TTC549 (cell line): ENCODE measurements around the gene DLL3.

ENCODE experiments used
- FAIRE-seq: peaks from 2 replicates; lab custom pipeline; 2012; peaks lifted over from hg19 to GRCh38; lab: Jason Lieb, UNC

DLL3 gene

DNA sequence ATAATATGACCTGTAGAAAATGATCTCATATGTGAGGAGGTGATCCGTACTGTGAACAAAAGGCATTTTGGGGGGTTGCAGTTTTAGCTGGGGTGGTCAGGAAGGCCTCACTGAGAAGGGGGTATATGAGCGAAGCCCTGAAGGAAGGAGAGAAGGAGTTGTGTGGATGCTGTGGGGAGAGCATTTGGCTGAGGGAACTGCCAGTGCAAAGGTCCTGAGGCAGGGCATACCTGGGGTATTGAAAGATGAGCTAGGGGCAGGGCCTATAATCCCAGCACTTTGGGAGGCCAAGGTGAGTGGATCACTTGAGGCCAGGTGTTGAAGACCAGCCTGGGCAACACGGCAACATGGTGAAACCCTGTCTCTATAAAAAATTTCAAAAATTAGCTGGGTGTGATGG lies 18.7 kb downstream of the DLL3 start:
- no peak for FAIRE-seq

DNA sequence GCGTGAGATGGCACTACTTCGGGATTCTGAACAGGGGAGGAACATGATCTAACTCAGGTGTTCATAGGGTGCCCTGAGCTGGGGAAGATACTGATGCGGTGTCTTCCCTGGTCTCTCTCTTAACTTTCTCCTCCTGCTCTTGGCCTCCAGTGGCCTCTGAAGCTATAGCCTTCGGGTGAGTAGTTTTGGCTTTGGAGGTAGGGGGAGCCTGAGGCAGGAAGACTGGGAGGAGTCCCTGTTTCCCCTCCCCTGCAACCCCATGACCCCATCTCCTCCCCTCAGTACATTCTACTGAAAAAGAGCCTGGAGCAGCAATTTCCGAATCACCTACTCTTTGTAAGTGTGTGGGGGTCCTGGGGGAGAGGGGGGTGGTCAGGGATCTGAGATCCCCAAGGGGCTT lies 19.7 kb downstream of the DLL3 start:
- FAIRE-seq = no peak

DNA sequence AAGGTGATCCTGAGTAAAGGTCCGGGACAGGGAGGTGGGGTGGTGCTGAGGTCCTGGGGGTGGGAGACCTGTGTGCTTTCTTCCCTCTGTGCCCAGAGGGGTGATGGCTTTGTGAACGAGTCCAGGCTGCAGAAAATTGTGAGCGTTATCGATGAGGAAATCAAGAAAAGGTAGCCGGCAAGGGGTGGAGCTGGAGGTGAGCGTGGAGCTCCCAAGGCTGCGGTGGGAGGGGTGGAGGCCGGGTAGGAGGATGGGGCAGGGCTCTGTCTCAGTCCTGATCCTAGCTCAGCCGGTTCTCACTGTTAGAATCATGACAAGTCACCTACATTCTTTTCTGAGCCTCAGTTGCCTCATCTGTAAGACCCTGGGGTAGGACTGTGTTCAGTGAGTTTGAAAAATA lies 20.2 kb downstream of the DLL3 start:
- no peak for FAIRE-seq

DNA sequence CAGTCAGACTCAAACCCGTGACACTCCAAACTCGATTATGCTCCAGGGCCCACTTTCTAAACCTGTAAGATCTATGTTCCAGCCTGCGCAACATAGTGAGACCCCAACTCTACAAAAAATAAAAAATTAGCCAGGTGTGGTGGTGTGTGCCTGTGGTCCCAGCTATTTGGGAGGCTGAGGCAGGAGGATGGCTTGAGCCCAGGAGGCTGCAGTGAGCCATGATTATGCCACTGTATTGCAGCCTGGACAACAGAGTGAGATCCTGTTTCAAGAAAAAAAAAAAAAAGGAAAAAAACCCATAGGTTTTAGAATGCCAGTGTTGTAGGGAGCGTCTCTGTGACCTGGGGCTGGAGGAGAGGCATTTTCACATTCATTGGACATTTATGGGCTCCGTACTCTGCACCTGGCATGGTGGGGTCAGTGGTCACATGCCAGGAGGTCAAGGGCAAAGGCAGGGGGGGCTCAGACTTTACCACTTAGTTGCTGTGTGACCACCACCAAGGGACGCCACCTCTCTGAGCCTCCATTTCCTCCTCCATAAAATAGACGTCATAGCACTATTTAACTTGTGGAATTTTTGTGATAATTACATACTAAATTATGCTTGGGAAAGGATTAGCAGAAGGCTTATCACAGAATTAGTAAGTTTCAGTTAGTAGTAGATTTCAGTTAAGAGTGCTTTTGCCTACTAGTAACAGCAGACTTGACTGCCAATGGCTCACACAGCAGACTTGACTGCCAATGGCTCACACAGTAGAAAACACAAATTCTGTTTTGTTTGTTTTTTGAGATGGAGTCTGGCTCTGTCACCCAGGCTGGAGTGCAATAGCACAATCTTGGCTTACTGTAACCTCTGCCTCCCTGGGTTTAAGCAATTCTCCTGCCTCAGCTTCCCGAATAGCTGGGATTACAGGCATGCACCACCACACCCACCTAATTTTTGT lies 22.1 kb downstream of the DLL3 start:
- FAIRE-seq = no peak

DNA sequence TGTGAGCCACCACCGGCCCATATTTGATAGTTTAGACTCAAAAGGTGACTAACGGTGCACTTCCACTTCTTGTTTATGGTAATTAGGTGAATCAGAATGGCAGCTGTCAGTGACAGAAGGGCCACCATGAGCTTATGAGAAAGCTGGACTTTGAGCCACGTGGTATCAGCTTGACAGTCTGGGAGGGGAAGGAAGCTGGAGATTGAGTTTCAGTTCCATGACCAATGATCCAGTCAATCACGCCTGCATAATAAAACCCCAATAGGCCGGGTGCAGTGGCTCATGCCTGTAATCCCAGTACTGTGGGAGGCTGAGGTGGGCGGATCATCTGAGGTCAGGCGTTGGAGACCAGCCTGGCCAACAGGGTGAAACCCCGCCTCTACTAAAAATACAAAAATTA lies 25.7 kb downstream of the DLL3 start:
- no peak for FAIRE-seq

DNA sequence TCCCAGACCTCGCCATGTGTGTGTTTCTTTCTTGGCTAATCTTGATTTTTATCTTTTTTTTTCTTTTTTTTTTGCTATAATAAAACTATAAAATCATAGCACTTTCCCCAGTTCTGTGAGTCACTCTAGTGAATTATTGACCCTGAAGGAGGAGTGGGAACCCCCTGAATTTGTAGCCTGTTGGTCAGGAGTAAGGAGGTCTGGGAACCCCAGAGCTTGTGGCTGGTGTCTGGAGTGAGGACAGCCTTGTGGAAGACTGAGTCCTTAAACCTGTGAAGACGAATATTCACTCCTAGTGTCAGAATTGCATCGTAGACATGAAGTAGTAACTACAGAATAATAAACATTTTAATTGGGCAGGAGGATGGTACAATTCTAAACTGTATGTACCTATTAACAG lies 26.5 kb downstream of the DLL3 start:
- FAIRE-seq = no peak

DNA sequence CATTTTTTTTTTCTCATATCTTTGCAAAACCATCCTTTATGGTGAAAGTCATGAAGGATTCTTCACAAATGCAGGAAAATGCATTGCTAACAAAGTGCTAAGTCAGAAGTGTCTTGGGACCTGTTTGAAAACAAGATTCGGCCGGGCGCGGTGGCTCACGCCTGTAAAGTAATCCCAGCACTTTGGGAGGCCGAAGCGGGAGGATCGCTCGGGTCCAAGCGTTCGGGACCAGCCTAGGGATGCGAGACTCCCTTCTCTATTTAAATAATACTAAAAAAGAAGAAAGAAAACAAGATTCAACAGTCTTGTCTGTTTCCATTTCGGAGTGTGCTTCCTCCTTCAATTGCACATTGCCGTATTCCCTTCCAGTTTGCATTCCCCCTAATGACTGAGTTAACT lies 33.1 kb downstream of the DLL3 start:
- no peak for FAIRE-seq

DNA sequence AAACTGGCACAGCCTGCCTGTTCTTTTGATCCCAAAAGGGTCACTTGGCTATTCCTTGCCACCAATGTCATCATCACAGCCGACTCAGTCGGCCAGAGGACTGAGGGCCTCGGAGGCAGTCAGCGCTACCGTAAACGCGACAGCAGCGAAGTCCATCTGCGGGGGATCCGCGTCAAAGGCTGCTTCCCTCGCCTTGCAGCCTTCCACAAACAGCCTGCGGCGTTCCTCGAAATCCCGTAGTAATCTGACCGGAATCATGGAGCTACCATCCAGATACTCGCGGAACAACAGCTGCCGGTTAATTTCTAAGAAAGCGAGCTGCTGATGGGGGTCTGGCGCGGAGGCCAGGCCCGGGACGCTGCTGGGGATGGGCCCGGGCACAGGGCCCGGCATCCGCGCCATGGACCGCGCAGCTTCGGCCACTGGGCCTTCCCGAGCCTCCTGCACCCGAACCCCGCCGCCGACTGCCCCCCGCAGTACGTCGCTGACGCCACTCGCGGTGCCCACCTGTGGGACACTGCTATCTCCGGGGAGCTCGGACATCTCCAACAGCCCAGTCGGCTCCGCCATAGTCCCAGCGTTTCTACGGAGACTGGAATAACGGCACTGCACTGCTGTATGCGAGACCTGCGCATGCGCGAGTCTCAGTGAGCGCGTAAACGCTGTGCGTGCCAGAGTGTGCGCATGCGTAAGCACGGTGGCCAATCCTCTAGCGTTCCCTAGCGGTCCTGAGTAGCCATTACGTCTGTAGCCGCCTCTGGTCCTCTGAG lies 33.7 kb downstream of the DLL3 start, which contains the start of gene EID2B:
Gene EID2B, minus strand, starts transcription at position 620 of the 770 bp plus-strand sequence. Its CDS starts 50 bp downstream, at position 570.
- FAIRE-seq = no peak

DNA sequence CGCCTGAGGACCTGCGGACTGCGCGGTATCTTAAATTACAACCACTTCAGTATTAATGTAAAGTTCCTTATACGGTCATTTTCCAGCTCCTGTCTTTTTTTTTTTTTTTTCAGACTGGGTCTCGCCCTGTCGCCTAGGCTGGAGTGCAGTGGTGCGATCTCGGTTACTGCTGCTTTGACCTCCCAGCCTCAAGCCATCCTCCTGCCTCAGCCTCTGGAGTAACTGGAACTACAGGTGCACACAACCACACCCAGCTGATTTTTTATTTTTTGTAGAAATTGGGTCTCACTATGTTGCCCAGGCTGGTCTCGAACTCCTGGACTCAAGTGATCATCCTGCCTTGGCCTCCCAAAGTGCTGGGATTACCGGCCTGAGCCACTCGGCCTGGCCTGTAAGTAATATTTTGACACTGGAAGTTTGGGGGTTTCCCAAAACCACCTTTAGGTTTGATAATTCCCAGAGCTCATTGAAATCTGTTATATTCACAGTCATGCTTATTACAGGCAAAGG lies 34.3 kb downstream of the DLL3 start:
- FAIRE-seq = no peak

DNA sequence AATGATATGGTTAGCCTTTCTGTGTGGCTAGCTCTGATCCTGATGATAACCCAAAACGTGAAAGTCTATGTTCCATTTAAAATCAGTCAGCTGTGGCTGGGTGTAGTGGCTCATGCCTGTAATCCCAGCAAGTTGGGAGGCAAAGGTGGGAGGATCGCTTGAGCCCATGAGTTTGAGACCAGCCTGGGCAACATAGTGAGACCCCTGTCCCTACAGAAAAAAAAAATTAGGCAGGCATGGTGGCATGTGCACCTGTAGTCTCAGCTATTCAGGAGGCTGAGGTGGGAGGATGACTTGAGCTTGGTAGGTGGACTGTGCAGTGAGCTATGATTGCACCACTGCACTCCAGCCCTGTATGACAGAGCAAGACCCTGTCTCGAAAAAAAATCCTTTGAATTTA lies 35.0 kb downstream of the DLL3 start:
- FAIRE-seq = no peak

DNA sequence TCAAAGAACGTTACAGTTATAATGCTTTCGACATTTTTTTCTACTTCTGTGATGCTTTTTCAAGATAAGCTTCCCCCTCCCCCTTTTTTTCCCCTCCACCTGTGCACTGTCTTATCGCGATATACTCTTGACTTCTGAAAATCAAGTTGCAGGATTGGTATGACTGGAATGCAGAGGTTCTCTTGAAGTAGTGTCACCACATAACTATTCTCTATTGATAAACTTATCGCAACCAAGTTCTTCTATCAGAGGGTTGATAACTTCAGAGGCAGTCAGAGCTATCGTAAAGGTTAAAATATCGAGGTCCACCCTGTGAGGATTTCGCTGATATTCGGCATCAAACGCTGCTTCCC lies 40.4 kb downstream of the DLL3 start:
- FAIRE-seq = no peak

DNA sequence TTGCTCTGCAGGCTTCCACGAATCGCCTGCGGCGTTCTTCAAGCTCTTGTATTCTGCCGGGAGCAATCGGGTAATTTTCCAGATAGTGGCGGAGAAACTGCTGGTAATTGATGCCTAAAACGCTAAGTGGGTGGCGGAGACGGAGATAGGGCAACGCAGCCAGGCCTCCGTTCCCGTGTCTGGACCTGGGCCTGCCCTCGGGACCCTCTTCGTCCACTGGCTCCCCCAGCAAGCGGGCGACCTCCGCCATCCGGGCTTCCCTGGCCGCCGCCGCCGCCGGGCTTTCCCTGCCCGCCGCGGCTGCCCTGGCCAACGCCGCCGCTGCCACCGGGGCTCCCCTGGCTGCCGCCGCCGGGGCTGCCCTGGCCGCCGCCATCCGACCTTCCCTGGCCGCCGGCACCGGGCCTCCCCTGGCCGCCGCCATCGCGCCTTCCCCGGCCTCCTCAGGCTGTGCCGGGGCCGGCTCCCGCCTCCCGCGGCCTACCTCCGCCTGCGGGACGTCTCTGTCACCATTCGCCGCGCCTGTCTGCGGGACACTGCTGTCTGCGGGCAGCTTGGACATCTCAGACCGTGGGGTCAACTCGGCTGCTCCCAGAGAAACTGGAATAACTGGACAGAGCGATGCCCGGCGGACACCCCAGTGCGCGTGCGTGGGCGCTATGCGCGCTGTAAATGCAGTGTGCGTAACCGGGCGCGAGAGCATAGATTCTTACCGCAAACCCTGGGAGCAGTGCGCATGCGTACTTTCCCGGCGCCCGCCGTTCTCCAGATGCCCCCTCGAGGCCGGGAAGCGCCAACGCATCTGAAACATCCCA lies 41.0 kb downstream of the DLL3 start, which contains the start of gene EID2:
Gene EID2, minus strand, starts transcription at position 644 of the 815 bp plus-strand sequence. Its CDS starts 82 bp downstream, at position 562.
- peak; percentile 85 for FAIRE-seq

DNA sequence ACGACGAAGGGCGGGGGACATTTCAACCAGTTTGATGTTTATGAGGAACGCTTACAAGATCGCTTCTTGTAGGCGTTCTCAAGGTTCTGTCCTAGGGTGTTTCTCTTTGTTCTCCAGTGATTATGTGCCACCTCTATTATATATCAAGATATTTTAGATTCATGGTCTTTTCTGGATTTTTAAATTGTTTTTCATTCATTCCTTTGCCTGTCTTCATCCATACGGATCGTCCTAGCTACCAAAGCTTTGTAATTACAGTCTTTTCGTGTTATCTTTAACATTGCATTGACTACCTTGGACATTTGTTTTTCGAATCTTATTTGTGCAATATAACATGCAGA lies 41.6 kb downstream of the DLL3 start:
- FAIRE-seq = no peak

DNA sequence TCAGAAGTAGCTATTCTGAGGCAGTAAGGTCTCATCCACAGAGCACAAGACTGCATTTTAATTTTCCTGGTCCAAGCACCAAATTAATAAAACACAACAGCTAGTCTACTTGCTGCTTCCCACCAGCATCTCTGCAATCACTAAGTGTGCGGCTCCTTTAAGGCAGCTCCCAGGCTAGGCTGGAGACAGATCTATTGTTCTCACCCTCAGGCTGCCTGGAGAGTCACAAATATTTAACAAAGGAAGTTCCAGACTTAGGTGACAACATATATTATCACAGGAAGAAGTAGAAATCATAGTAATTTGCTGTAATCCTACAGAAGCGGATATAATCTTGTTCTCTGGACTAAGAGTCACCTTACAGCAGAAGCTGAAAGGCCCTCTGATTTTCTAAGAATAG lies 43.5 kb downstream of the DLL3 start:
- no peak for FAIRE-seq

DNA sequence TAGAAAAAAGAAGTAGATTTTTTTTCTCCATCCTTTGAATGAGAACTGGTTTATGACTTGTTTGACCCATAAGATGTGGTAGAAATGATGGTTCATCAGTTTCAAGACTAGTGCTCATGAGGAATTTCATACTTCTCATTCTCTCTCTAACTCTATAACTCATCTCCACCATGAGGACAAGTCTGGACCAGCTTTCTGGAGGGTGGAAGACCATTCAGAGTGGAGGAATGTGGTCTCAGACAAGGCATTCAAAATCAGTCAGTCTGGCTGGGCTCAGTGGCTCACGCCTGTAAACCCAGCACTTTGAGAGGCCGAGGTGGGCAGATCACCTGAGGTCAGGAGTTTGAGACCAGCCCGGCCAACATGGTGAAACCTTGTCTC lies 44.7 kb downstream of the DLL3 start:
- FAIRE-seq = no peak

DNA sequence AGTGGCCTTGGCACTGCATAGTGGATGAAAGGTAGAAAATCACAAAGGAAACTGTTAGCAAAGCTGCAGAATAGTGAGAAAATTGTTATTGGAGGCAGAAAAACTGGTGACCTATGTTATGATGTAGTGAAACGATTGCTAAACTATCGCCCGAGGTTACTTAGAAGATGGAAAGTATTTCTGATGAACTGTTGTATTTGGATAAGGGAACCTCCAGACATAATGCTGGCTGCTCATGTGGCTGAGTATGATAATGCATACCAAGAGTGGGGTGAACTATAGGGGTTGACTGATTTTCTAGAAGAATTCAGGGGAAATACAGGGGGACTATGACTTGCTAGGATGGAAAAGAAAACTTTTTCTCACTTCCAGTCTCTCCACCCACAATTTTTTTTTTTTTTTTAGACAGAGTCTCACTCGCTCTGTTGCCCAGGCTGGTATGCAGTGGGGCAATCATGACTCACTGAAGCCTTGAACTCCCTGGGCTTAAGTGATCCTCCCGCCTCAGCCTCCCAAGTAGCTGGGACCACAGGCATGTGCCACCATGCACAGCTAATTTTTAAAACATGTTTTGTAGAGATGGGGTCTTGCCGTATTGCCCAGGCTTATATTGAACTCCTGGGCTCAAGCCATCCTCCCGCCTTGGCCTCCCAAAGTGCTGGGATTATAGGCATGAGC lies 45.6 kb downstream of the DLL3 start:
- FAIRE-seq = no peak

DNA sequence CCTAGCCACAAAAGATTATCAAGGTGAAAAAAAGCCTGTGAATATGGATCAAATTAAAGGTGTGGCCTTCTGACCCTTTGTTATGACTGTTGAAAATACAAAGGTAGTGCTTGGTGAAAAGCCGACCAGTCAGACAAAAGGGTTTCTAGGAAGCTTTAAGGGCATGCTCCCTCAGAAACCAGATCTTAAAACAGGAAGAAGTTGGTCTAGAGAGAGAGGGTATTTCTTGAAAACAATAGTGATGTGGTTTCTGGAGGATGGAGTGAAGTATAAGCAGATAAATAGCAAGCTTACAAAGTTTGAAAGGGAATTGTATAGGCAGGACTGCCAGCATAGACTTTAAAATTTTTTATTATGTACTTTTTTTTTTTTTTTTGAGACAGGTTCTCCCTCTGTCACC lies 46.2 kb downstream of the DLL3 start:
- no peak for FAIRE-seq

DNA sequence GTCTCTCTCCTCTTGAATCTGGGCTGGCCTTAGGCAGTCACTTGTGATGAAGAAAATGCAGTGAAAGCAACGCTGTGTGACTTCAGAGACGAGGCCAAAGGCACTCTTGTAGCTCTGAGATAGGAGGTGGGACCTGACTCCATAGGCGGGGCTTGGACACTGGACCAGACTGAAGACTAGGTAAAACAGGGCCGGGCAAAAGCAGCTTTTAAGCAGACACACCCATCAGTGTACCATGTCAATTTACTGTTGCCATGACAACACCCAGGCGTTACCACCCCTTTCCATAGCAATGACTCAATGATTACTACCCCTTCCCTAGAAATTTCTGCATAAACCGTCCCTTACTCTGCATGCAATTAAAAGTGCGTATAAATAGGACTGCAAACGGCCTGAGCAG lies 47.9 kb downstream of the DLL3 start:
- FAIRE-seq = no peak

DNA sequence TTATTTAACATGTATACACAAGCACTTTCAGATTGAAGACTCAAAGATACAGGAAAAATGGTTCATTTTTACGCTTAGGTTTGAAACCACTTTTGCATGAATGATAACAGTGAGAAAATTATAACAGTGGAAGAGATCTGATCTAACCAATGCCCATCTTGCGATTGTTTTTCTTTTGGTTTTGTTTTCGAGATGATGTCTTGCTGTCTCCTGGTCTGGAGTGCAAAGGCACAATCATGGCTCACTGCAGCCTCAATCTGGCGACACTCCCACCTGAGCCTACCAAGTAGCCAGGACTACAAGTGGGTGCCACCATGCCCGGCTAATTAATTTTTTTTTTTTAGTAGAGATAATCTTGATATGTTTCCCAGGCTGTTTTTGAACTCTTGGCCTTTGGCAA lies 51.5 kb downstream of the DLL3 start:
- FAIRE-seq = no peak

DNA sequence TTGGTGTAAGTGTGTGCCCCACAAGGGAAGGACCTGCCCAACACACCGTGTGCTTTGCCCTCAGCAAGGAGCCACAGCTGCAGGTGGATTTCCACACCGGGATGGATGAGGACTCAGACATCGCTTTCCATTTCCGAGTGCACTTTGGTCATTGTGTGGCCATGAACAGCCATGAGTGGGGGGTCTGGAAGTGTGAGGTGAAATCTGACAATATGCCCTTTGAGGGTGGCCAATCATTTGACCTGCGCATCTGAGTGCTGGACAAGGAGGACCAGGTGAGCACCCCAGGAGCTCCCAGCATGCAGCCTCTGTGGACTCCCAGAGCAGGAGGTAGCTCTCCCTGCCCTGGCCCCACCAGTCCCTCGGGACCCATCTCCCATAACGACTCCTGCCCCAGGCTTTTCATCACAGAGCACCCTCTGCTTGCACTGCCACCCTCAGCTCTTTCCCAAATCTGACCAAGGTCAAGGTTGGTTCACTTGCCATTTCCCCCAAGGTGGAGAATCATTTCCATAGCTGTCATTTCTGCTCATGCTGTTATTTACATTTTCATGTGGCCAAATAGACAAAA lies 54.4 kb downstream of the DLL3 start:
- no peak for FAIRE-seq

DNA sequence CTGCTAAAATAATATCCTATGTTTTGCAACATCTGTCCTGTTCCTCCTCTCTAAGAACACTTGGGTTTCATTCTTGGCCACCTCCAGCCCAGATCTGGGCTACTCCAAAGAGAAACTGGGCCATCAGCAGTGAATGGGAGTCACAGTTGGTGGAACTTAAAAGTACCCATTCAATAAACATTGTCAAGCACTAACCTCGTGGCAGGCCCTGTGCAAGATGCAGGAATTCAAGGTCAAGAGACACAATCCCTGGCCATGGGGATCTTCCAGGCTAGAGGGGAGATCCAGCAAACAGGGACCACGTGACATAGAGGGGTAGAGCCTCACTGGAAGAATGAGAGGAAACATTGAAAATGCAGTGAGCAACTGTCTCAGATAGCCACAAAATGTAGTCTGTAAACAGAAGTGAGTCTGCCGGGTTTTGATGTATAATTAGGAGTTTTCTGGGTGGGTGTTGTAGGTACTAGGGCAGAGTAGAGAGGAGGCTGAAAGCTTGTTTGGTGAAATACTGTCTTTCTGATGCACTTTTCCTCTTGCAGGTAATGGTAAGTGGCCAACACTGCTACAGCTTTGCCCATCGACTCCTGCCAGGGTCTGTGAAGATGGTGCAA lies 56.1 kb downstream of the DLL3 start:
- no peak for FAIRE-seq
